Choroid plexus epithelial cell (primary cell): ENCODE results near the gene M1AP.

Experiments
- DNase-seq: peaks from one replicate; pipeline ENCODE4 v3.0.0-alpha.2; 2010; ENCODE audit warnings: low read depth
- H3K4me3 ChIP-seq: 2 replicates; pipeline ENCODE4 v1.5.1; 2011; ENCODE audit warnings: low read depth, mild to moderate bottlenecking, control low read depth, low read length, moderate library complexity
- CTCF ChIP-seq: conservative IDR thresholded peaks from 2 replicates; pipeline ENCODE4 v1.5.1; 2011; ENCODE audit warnings: low read depth, mild to moderate bottlenecking, control low read depth, inconsistent platforms, low read length, moderate library complexity

M1AP gene

GRCh38 chr2:74585406-74586185 lies 62.5 kb downstream of the M1AP start:
- H3K4me3 ChIP-seq, result peak overlapping the region; percentile 21
- TF ChIP-seq CTCF, result peak; percentile 13
- DNase-seq, result peak; percentile 37

- no peak overlapping the region for H3K4me3 ChIP-seq
- TF ChIP-seq CTCF, result no peak
- peak; percentile 52 for DNase-seq
Observed at GRCh38 chr2:74584088-74584645, 64.0 kb downstream of the M1AP start.

GRCh38 chr2:74583504-74583903 lies 64.6 kb downstream of the M1AP start:
- peak; percentile 52 for DNase-seq
- no peak overlapping the region for H3K4me3 ChIP-seq
- no peak for TF ChIP-seq CTCF

- no peak for TF ChIP-seq CTCF
- H3K4me3 ChIP-seq, result no peak overlapping the region
- DNase-seq, result no peak
Observed at GRCh38 chr2:74582184-74582583, 65.9 kb downstream of the M1AP start.

- no peak for TF ChIP-seq CTCF
- no peak for DNase-seq
- H3K4me3 ChIP-seq, result no peak overlapping the region
Observed at GRCh38 chr2:74581463-74581862, 66.7 kb downstream of the M1AP start.

GRCh38 chr2:74578408-74578807 lies 69.7 kb downstream of the M1AP start:
- no peak for TF ChIP-seq CTCF
- no peak for DNase-seq
- no peak overlapping the region for H3K4me3 ChIP-seq

- TF ChIP-seq CTCF, result no peak
- H3K4me3 ChIP-seq, result no peak overlapping the region
- no peak for DNase-seq
Observed at GRCh38 chr2:74577448-74577847, 70.7 kb downstream of the M1AP start.
